ENCODE results near the gene ZNF384. TPM values are rescaled to one million over a fixed set of nuclear protein-coding genes. Genes with fewer than 3 reads are reported as not detected.
A peak's percentile ranks its signal among the peaks of the same experiment; 100 is the strongest.

The ZNF384 gene
- total and polyA plus RNA-seq, 10 of the 15 experiments (the other 5 are each of a cell fraction or from before 2014, with no cell fraction given): 0.46 to 81.5 (median 30.5) TPM

GRCh38 chr12:6696690-6697583 is 7.8 kb upstream of the ZNF384 start:
- intact Hi-C loops (cut with micrococcal nuclease; ENCODE audit: unreplicated experiment) (no loop called here), in situ Hi-C loops (cut with MboI) (no loop called here)
- DNase-seq (ENCODE audit: low read depth, low spot score) (peak; percentile 42), FAIRE-seq (peak; percentile 23), ATAC-seq (peak; percentile 92)
- H2AFZ ChIP-seq (ENCODE audit: control insufficient read depth, low read depth, low read length): no peak overlapping the region
- POLR2A ChIA-PET: interaction anchor here (0.5 kb wide), 1 partner anchor 25 kb away, joined by 3 read pairs; no protein-coding TSS in a partner anchor
- no peaks in the 10 kb centered on the region for H3K79me2 ChIP-seq (ENCODE audit: control insufficient read depth, insufficient read depth, low read length)
- H4K20me1 ChIP-seq (ENCODE audit: control insufficient read depth, insufficient read depth): no peaks in the 10 kb centered on the region
- H3K36me3 ChIP-seq (ENCODE audit: control insufficient read depth in 2 of 2, insufficient read depth in 2 of 2, low read length in 1 of 2): no peaks in the 10 kb centered on the region
- SMC1A ChIA-PET (ENCODE audit: uncharacterized antibody, unreplicated experiment): interaction anchor here (0.8 to 3.9 kb wide), 7 partner anchors 16 to 144 kb away, joined by 3 to 16 read pairs (median 4); partner anchors contain the start of gene COPS7A
- no peak overlapping the region for H3K27ac ChIP-seq (ENCODE audit: control insufficient read depth, insufficient read depth)
- H3K27me3 ChIP-seq (replicated peaks in 1 of 2; ENCODE audit: control insufficient read depth in 2 of 2, insufficient read depth in 2 of 2, low read length in 1 of 2): peaks cover 13 to 14% of the 10 kb centered on the region in 2 experiments
- RAD21 ChIA-PET (ENCODE audit: unreplicated experiment): interaction anchor here (1.0 to 2.0 kb wide), 4 partner anchors 27 to 132 kb away, joined by 3 to 6 read pairs (median 4); partner anchors contain the start of gene COPS7A
- H3K4me2 ChIP-seq (ENCODE audit: control insufficient read depth, insufficient read depth): peak overlapping the region; percentile 59; the same call in 1 of the 2 replicates
- H3K9me3 ChIP-seq (replicated peaks; ENCODE audit: control insufficient read depth, insufficient read depth, low read length): no peaks in the 10 kb centered on the region
- CTCF ChIA-PET: interaction anchor here (0.9 to 1.9 kb wide), 12 partner anchors 11 to 143 kb away, joined by 3 to 9 read pairs (median 3); partner anchors contain the start of gene MLF2
- 40% methylated on average over 17 of the region's 17 CpGs for WGBS (ENCODE audit: insufficient coverage, insufficient replicate concordance, low lambda C conversion rate, missing lambda C conversion rate)
- peak overlapping the region; percentile 8; the same call in 1 of the 2 replicates for H3K9ac ChIP-seq (ENCODE audit: control insufficient read depth, insufficient read depth, low read length)
- peaks cover 12% of the 10 kb centered on the region for H3K4me1 ChIP-seq (ENCODE audit: control insufficient read depth, insufficient read depth, low read length)
- BruUV-seq (replicated peaks): no TSS peak
- no peak overlapping the region for H3K4me3 ChIP-seq
- peak; percentile 36; the same call in 1 of the 2 replicates for TF ChIP-seq HDGF (IDR thresholded peaks at IDR 0.05)
- TF ChIP-seq MXI1 (IDR thresholded peaks at IDR 0.05; ENCODE audit: low read depth, low read length): no peak
- peak; percentile 79 to 82 for TF ChIP-seq IKZF2 (IDR thresholded peaks at IDR 0.05)
- TF ChIP-seq, protein P1, sequence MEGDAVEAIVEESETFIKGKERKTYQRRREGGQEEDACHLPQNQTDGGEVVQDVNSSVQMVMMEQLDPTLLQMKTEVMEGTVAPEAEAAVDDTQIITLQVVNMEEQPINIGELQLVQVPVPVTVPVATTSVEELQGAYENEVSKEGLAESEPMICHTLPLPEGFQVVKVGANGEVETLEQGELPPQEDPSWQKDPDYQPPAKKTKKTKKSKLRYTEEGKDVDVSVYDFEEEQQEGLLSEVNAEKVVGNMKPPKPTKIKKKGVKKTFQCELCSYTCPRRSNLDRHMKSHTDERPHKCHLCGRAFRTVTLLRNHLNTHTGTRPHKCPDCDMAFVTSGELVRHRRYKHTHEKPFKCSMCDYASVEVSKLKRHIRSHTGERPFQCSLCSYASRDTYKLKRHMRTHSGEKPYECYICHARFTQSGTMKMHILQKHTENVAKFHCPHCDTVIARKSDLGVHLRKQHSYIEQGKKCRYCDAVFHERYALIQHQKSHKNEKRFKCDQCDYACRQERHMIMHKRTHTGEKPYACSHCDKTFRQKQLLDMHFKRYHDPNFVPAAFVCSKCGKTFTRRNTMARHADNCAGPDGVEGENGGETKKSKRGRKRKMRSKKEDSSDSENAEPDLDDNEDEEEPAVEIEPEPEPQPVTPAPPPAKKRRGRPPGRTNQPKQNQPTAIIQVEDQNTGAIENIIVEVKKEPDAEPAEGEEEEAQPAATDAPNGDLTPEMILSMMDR (IDR thresholded peaks at IDR 0.05 in 2 of 3, conservative IDR thresholded peaks at IDR 0.05 in 1 of 3; ENCODE audit: control insufficient read depth in 2 of 3, extremely low read depth in 1 of 3, insufficient read depth in 1 of 3, low read depth in 3 of 3, low read length in 3 of 3): no peak
- TF ChIP-seq BCL3 (IDR thresholded peaks at IDR 0.05; ENCODE audit: borderline replicate concordance, insufficient read depth, low read depth, low read length, poor library complexity, severe bottlenecking): no peak
- TF ChIP-seq ZNF207 (IDR thresholded peaks at IDR 0.05; ENCODE audit: borderline replicate concordance): no peak
- TF ChIP-seq TARDBP (IDR thresholded peaks at IDR 0.05; ENCODE audit: borderline replicate concordance): no peak
- TF ChIP-seq HDAC6 (IDR thresholded peaks at IDR 0.05; ENCODE audit: unreplicated experiment): no peak
- TF ChIP-seq BACH1 (IDR thresholded peaks at IDR 0.05; ENCODE audit: borderline replicate concordance): no peak
- no peak for TF ChIP-seq RELA (IDR thresholded peaks at IDR 0.05; ENCODE audit: borderline replicate concordance, partially characterized antibody)
- 0 out of 2 replicates have a peak, but pooled peaks have one; percentile 38 for TF ChIP-seq ATF7 (IDR thresholded peaks at IDR 0.05; ENCODE audit: low read depth)
- TF ChIP-seq TCF7 (IDR thresholded peaks at IDR 0.05; ENCODE audit: borderline replicate concordance): peak; percentile 89
- peak; percentile 71 for TF ChIP-seq EED (IDR thresholded peaks at IDR 0.05; ENCODE audit: low read depth)
- no peak for TF ChIP-seq NFIC (IDR thresholded peaks at IDR 0.05; ENCODE audit: low read depth, low read length)
- no peak for TF ChIP-seq ZNF274 (IDR thresholded peaks at IDR 0.05; ENCODE audit: insufficient read depth, insufficient read length)
- TF ChIP-seq CHD2 (IDR thresholded peaks at IDR 0.05; ENCODE audit: borderline replicate concordance, low read depth, low read length): no peak
- 0 out of 2 replicates have a peak, but pooled peaks have one; percentile 24 for TF ChIP-seq POLR2A (IDR thresholded peaks at IDR 0.05; ENCODE audit: low read depth, low read length)
- peak; percentile 46 to 79; a peak in 2 of 4 replicates for TF ChIP-seq BHLHE40 (IDR thresholded peaks at IDR 0.05; ENCODE audit: borderline replicate concordance in 1 of 2, low read depth in 2 of 2, low read length in 1 of 2)
- TF ChIP-seq CBX3 (IDR thresholded peaks at IDR 0.05; ENCODE audit: borderline replicate concordance, low read depth): no peak
